Endothelial cell of umbilical vein (primary cell): ENCODE measurements around the gene DLEU7. TPM values are rescaled to one million over a fixed set of nuclear protein-coding genes. Genes with fewer than 3 reads are reported as not detected.

ENCODE experiments used
- BruUV-seq: library from RNA; stranded (reverse); fragments of 400-500 nt; replicated peaks from 2 replicates; lab custom pipeline; 2021; lab: Mats Ljungman, UMichigan
- CTCF ChIA-PET: fragments of 300-600, 350-600 bp; sonication (Branson Sonifier 250); formaldehyde crosslinking; loops from one replicate; lab custom pipeline; 2021; ENCODE audit warnings: antibody characterized with exemption, inconsistent platforms; lab: Charles Lee
- POLR2A ChIA-PET: fragments of 300-600, 350-600 bp; sonication (Branson Sonifier 250); formaldehyde crosslinking; loops from one replicate; lab custom pipeline; 2021; ENCODE audit warnings: antibody characterized with exemption, inconsistent platforms; lab: Charles Lee
- DNase-seq: peaks from one replicate; pipeline ENCODE4 v3.0.0-alpha.2; 2011; ENCODE audit warnings: low read depth, low spot score
- FAIRE-seq: peaks from 2 replicates; lab custom pipeline; 2011; peaks lifted over from hg19 to GRCh38; lab: Jason Lieb, UNC
- H2AFZ ChIP-seq: 2 replicates; pipeline ENCODE4 v1.6.0; 2012; ENCODE audit warnings: low read depth, low read length, control low read depth, inconsistent platforms
- H3K27ac ChIP-seq: 2 replicates; pipeline ENCODE4 v1.5.1; 2011; ENCODE audit warnings: low read depth, mild to moderate bottlenecking, control low read depth, low read length, moderate library complexity; ENCODE audit not compliant: insufficient read depth
- H3K27me3 ChIP-seq, 2 experiments: 2 replicates each; pipeline versions ENCODE4 v1.6.0 to v1.6.1; 2011; ENCODE audit warnings: low read length in 2 of 2, mixed read lengths in 1 of 2; ENCODE audit not compliant: control insufficient read depth in 2 of 2, insufficient read depth in 2 of 2
- H3K36me3 ChIP-seq, 2 experiments: 2 replicates in 1 of 2; 3 replicates in 1 of 2; pipeline ENCODE4 v1.5.1; 2011; ENCODE audit warnings: low read length in 2 of 2, mild to moderate bottlenecking in 1 of 2, moderate library complexity in 1 of 2; ENCODE audit not compliant: control insufficient read depth in 2 of 2, insufficient read depth in 2 of 2; ENCODE audit errors: extremely low read depth in 1 of 2
- H3K4me1 ChIP-seq: 3 replicates; pipeline ENCODE4 v1.5.1; 2011; ENCODE audit warnings: mild to moderate bottlenecking, low read length; ENCODE audit not compliant: control insufficient read depth, insufficient read depth; ENCODE audit errors: extremely low read depth
- H3K4me2 ChIP-seq: 2 replicates; pipeline ENCODE4 v1.6.1; 2011; ENCODE audit warnings: low read length, control low read depth, mixed read lengths; ENCODE audit not compliant: insufficient read depth
- H3K4me3 ChIP-seq, 3 experiments: fragments of 200-600 bp in 1 of 3; sonication (generic), shearing (Covaris generic) in 1 of 3; replicated peaks in 1 of 3; 2 replicates each; pipeline ENCODE4 v1.5.1; 2011 to 2016; ENCODE audit warnings: control low read depth in 3 of 3, low read length in 3 of 3, mild to moderate bottlenecking in 2 of 3, inconsistent platforms in 1 of 3, low read depth in 1 of 3, moderate library complexity in 1 of 3; ENCODE audit not compliant: insufficient read depth in 1 of 3
- H3K79me2 ChIP-seq: 2 replicates; pipeline ENCODE4 v1.6.0; 2012; ENCODE audit warnings: low read length, inconsistent platforms; ENCODE audit not compliant: control insufficient read depth, insufficient read depth
- H3K9ac ChIP-seq: replicated peaks from 2 replicates; pipeline ENCODE3; 2011; ENCODE audit warnings: low read length, control low read depth; ENCODE audit not compliant: insufficient read depth; ENCODE audit errors: extremely low read depth
- H3K9me1 ChIP-seq: replicated peaks from 3 replicates; pipeline ENCODE4 v1.6.0; 2011; ENCODE audit warnings: mild to moderate bottlenecking, low read length; ENCODE audit not compliant: control insufficient read depth, insufficient read depth; ENCODE audit errors: extremely low read depth
- H3K9me3 ChIP-seq: replicated peaks from 2 replicates; pipeline ENCODE4 v1.5.1; 2012; ENCODE audit warnings: low read length, inconsistent platforms; ENCODE audit not compliant: control insufficient read depth, insufficient read depth
- H4K20me1 ChIP-seq: replicated peaks from 2 replicates; pipeline ENCODE3; 2011; ENCODE audit warnings: mild to moderate bottlenecking, low read length; ENCODE audit not compliant: control insufficient read depth, insufficient read depth; ENCODE audit errors: extremely low read depth
- CTCF ChIP-seq, 2 donors: IDR thresholded peaks; 1 replicate in 1 of 2; 2 replicates in 1 of 2; pipeline ENCODE4 v1.5.1; 2011; ENCODE audit warnings: low read length in 2 of 2, mild to moderate bottlenecking in 2 of 2, moderate library complexity in 2 of 2, control low read depth in 1 of 2, inconsistent platforms in 1 of 2, low read depth in 1 of 2; ENCODE audit not compliant: insufficient read depth in 1 of 2; ENCODE audit errors: extremely low read depth in 1 of 2
- EZH2 ChIP-seq: IDR thresholded peaks from 2 replicates; pipeline ENCODE4 v1.6.1; 2012; ENCODE audit warnings: borderline replicate concordance, low read depth, mild to moderate bottlenecking, moderate library complexity, low read length, inconsistent platforms; ENCODE audit not compliant: severe bottlenecking
- FOS ChIP-seq: IDR thresholded peaks from 2 replicates; pipeline ENCODE4 v1.6.1; 2011; ENCODE audit warnings: mild to moderate bottlenecking, low read length, moderate library complexity, borderline replicate concordance; ENCODE audit not compliant: insufficient read depth
- GATA2 ChIP-seq: IDR thresholded peaks from 2 replicates; pipeline ENCODE4 v1.7.0; 2011; ENCODE audit warnings: low read depth, mild to moderate bottlenecking, moderate library complexity, mixed read lengths, low read length; ENCODE audit not compliant: insufficient read length, insufficient read depth
- JUN ChIP-seq: IDR thresholded peaks from 2 replicates; pipeline ENCODE4 v1.6.1; 2011; ENCODE audit warnings: borderline replicate concordance, low read depth; ENCODE audit not compliant: insufficient read length, insufficient read depth
- MYC ChIP-seq: IDR thresholded peaks from one replicate; pipeline ENCODE4 v1.6.1; 2011; ENCODE audit warnings: mild to moderate bottlenecking, low read depth, low read length
- POLR2A ChIP-seq: IDR thresholded peaks from 2 replicates; pipeline ENCODE4 v1.6.1; 2012; ENCODE audit warnings: low read depth, mild to moderate bottlenecking, control low read depth, low read length
- POLR2AphosphoS5 ChIP-seq: IDR thresholded peaks from 2 replicates; pipeline ENCODE4 v1.6.1; 2012; ENCODE audit warnings: low read depth, mild to moderate bottlenecking, control low read depth, low read length, moderate library complexity; ENCODE audit not compliant: insufficient read depth
- dilution Hi-C: fragments of 300-500 bp; cut with MboI; formaldehyde crosslinking; loops from one replicate; pipeline ENCODE4 v1.15.0; 2019; ENCODE audit warnings: low sequenced_read_pairs; ENCODE audit not compliant: extremely low pct_ligation_motif_present
- intact Hi-C: fragments of 100-400 bp; cut with micrococcal nuclease; formaldehyde crosslinking; loops from one replicate; pipeline ENCODE4 v1.10.0; 2022
- polyA plus RNA-seq, 4 experiments: library from polyadenylated mRNA; depleted of rRNA in 3 of 4; stranded (reverse) in 3 of 4; unstranded in 1 of 4; fragments of >200 nt; gene quantifications; 2 replicates each; pipeline versions ENCODE4 v1.2.1 to v1.2.3, GENCODE V29; 2011 to 2012; ENCODE audit warnings: missing spikeins in 1 of 4
- small RNA-seq: library from RNA; depleted of rRNA; stranded (forward); fragments of <200 nt; gene quantifications from one replicate; pipeline ENCODE3, GENCODE V24; 2012; ENCODE audit warnings: low replicate concordance, low read depth; ENCODE audit not compliant: insufficient read depth, insufficient read length
- total RNA-seq: library from RNA; stranded (reverse); gene quantifications from 2 replicates; pipeline ENCODE4 v1.2.3, GENCODE V29; 2021

Gene DLEU7
- total and polyA plus RNA-seq, 2 donors (not counting 3 experiments of a cell fraction or from before 2014, with no cell fraction given): not detected

GRCh38 chr13:50779443-50780200 lies 63.9 kb downstream of the DLEU7 start:
- TF ChIP-seq FOS (no peak), POLR2AphosphoS5 (no peak), CTCF (IDR thresholded peaks at IDR 0.05; ENCODE audit: extremely low read depth in 1 of 2, insufficient read depth in 1 of 2, low read depth in 1 of 2, low read length in 2 of 2) (no peak), EZH2 (no peak), MYC (no peak), POLR2A (no peak), JUN (no peak), GATA2 (no peak)
- BruUV-seq: no TSS peak
- dilution Hi-C loops (no loop called here), intact Hi-C loops (no loop called here)
- peaks cover 26 to 34% of the 10 kb centered on the region in 2 experiments for H3K27me3 ChIP-seq
- no peak overlapping the region for H3K4me2 ChIP-seq
- no peaks in the 10 kb centered on the region for H3K9me3 ChIP-seq
- H3K27ac ChIP-seq: no peak overlapping the region
- H3K4me1 ChIP-seq: no peaks in the 10 kb centered on the region
- no peak for DNase-seq
- ChIA-PET CTCF (no interaction called here), POLR2A (no interaction called here)
- no peak for FAIRE-seq
- no peaks in the 10 kb centered on the region for H3K9me1 ChIP-seq
- no peaks in the 10 kb centered on the region for H4K20me1 ChIP-seq
- no peak overlapping the region for H3K4me3 ChIP-seq
- no peak overlapping the region for H2AFZ ChIP-seq
- H3K79me2 ChIP-seq: no peaks in the 10 kb centered on the region
- H3K36me3 ChIP-seq: no peaks in the 10 kb centered on the region
- no peak overlapping the region for H3K9ac ChIP-seq

Small RNA genes within 50 kb of the gene (small RNA-seq; reads per million reads assigned to genes)
- gene RNA5SP28: not detected

Other genes with a start within 250 kb of the DLEU7 start
- 24.4 and 25.1 TPM in 2 replicates for gene RNASEH2B, start 66.1 kb upstream of the DLEU7 start, total RNA-seq
- gene RNASEH2B, start 66.1 kb upstream of the DLEU7 start, polyA plus RNA-seq: 8.9 TPM in 2 replicates